Sigmoid colon (tissue), 3 donors: ENCODE measurements around the gene NR4A3.

Experiments
- CTCF ChIP-seq, 4 experiments: fragments of 450-650 bp in 3 of 4; fragments of 200-600 bp in 1 of 4; IDR thresholded peaks; one replicate each; pipeline ENCODE4 v1.5.1; 2016 to 2019; ENCODE audit warnings: antibody characterized with exemption in 4 of 4, mild to moderate bottlenecking in 3 of 4, moderate library complexity in 2 of 4
- POLR2A ChIP-seq, 2 donors: fragments of 450-650 bp; IDR thresholded peaks; one replicate each; pipeline ENCODE4 v1.6.1; 2016; ENCODE audit warnings: antibody characterized with exemption in 2 of 2, mild to moderate bottlenecking in 2 of 2, moderate library complexity in 2 of 2

- TF ChIP-seq CTCF (IDR thresholded peaks at IDR 0.05) (no peak), POLR2A (IDR thresholded peaks at IDR 0.05) (no peak)
These were observed 44.7 kb downstream of the NR4A3 start for GRCh38 chr9:99866398-99866797.
